Measurements from ENCODE around the gene PRKCB. TPM values are rescaled to one million over a fixed set of nuclear protein-coding genes. Genes with fewer than 3 reads are reported as not detected.
A peak's percentile ranks its signal among the peaks of the same experiment; 100 is the strongest.

The PRKCB gene
- total and polyA plus RNA-seq, 2 of the 8 experiments (the other 6 are each of a cell fraction or from before 2014, with no cell fraction given), result 7.1 to 12.1 TPM

DNA sequence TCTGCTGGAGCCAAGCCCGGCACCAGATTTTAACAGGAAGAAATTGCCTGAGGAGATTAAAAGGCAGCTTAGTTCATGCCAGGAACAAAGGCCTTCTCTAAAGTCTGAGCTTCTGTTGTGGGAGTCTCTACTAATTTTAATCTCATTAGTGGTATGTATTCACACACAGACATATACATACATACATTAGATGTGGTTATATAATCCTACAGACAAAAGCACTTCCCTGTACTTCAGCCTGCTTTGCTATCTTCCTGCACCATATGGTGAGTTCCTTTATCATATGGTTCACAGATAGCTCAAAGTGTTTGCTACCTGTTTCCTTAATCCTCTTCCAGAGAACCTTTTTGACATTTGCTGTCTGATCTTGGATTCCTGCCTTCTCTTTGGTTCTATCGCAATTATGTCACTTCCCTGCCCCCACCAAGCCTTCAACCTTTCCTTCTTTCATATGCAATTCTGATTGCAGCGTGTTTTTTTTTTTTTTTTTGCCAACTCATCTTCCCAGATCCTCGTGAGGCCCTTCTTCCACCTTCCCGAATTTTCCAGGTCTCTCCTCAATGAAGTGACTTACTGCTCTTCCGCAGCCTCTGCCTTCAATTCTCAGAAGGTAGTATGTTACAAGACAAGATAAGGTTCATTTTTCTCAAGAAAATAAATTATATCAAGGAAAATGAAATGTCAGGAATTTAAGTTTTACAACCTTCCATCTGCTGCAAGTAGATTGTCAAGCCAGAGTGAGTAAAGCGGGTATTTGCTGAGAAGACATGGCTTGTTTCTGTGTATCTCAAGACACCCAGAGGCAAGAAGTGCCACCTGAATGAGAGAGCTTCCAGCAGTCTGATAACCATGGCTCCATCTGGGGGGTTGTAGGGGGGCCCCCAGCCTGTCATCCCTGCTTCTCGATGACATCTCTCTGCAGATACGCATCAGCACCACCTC is 300.1 kb downstream of the PRKCB start:
- no peak for DNase-seq (ENCODE audit: low read depth in 1 of 2, low spot score in 2 of 2)
- 62% methylated on average over 9 of the region's 9 CpGs; no CpG with 5 or more reads in 1 of the 2 experiments for WGBS, 2 experiments (ENCODE audit: extremely low coverage in 1 of 2, insufficient coverage in 1 of 2, insufficient read length in 1 of 2, insufficient replicate concordance in 2 of 2, low coverage in 1 of 2, low lambda C conversion rate in 2 of 2, missing lambda C conversion rate in 1 of 2)
- no peak for TF ChIP-seq BRCA1 (IDR thresholded peaks at IDR 0.05; ENCODE audit: low read depth, low read length)
- no peak for TF ChIP-seq SIN3A (conservative IDR thresholded peaks at IDR 0.05 in 1 of 2, IDR thresholded peaks at IDR 0.05 in 1 of 2; ENCODE audit: low read depth in 1 of 2, low read length in 2 of 2)
- no peak for TF ChIP-seq SAP30 (IDR thresholded peaks at IDR 0.05; ENCODE audit: insufficient read depth, insufficient replicate concordance, low read length)
- TF ChIP-seq POLR2A (IDR thresholded peaks at IDR 0.05; ENCODE audit: control extremely low read depth in 1 of 2, low read depth in 2 of 2, low read length in 2 of 2), result no peak
- TF ChIP-seq YY1 (IDR thresholded peaks at IDR 0.05; ENCODE audit: low read depth, low read length), result no peak
- TF ChIP-seq, protein P1, sequence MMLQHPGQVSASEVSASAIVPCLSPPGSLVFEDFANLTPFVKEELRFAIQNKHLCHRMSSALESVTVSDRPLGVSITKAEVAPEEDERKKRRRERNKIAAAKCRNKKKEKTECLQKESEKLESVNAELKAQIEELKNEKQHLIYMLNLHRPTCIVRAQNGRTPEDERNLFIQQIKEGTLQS (IDR thresholded peaks at IDR 0.05; ENCODE audit: insufficient read depth, low read depth, low read length), result no peak
- TF ChIP-seq RBBP5 (IDR thresholded peaks at IDR 0.05; ENCODE audit: borderline replicate concordance, low read depth, low read length), result no peak
- TF ChIP-seq ASH2L (IDR thresholded peaks at IDR 0.05; ENCODE audit: low read length), result peak; percentile 57
- no peak for TF ChIP-seq KDM1A (IDR thresholded peaks at IDR 0.05; ENCODE audit: borderline replicate concordance, low read length)
- no peak for TF ChIP-seq CEBPB (IDR thresholded peaks at IDR 0.05; ENCODE audit: low read depth, low read length)
- 0 out of 2 replicates have a peak, but pooled peaks have one; percentile 33 for TF ChIP-seq JUND (IDR thresholded peaks at IDR 0.05; ENCODE audit: low read length)

More for the DNA sequence above, 300.1 kb downstream of the PRKCB start:
- H3K18ac ChIP-seq (ENCODE audit: extremely low read depth, low read length), result peak overlapping the region; percentile 71; the same call in 1 of the 2 replicates
- H3K23me2 ChIP-seq (ENCODE audit: low read depth, low read length), result no peaks in the 10 kb centered on the region; the same call in 1 of the 2 replicates
- no peaks in the 10 kb centered on the region; a peak in 1 of 8 replicates for H3K36me3 ChIP-seq (ENCODE audit: control insufficient read depth in 2 of 4, insufficient read depth in 4 of 4, low read length in 3 of 4)
- H3K27ac ChIP-seq (ENCODE audit: low read depth, low read length), result 0 out of 2 replicates have a peak overlapping the region, but pooled peaks have one; percentile 19
- peak overlapping the region; percentile 55; the same call in 1 of the 2 replicates for H2BK5ac ChIP-seq (ENCODE audit: low read depth, low read length)
- H3K23ac ChIP-seq (ENCODE audit: insufficient read length), result no peak overlapping the region
- H3K4me3 ChIP-seq (ENCODE audit: extremely low read depth in 1 of 4, insufficient read depth in 2 of 4, low read depth in 3 of 4, low read length in 4 of 4), result peak overlapping the region in 1 of 4 experiments; percentile 25; a peak in 1 of 8 replicates
- no peak overlapping the region for H3K9ac ChIP-seq (replicated peaks in 1 of 4; ENCODE audit: extremely low read depth in 1 of 4, low read depth in 3 of 4, low read length in 3 of 4)
- no peak overlapping the region for H3K14ac ChIP-seq (ENCODE audit: insufficient read length)
- no peak overlapping the region for H3K56ac ChIP-seq (replicated peaks; ENCODE audit: insufficient read length, low read depth, low read length)
- no peak overlapping the region for H4K5ac ChIP-seq (ENCODE audit: insufficient read length, low read depth, low read length)
- no peak overlapping the region for H3K4ac ChIP-seq (replicated peaks; ENCODE audit: insufficient read length, low read depth, low read length)
- H2BK20ac ChIP-seq (ENCODE audit: low read length), result 0 out of 2 replicates have a peak overlapping the region, but pooled peaks have one; percentile 8
- peak overlapping the region; percentile 69 for H4K91ac ChIP-seq (replicated peaks; ENCODE audit: insufficient read length, low read length)
- no peak for FAIRE-seq
- H3K79me2 ChIP-seq (ENCODE audit: control insufficient read depth in 1 of 2, insufficient read depth in 2 of 2, low read length in 2 of 2), result no peaks in the 10 kb centered on the region
- POLR2A ChIA-PET (ENCODE audit: partially characterized antibody), result no interaction called here
- H3K27me3 ChIP-seq (replicated peaks in 1 of 4; ENCODE audit: control insufficient read depth in 3 of 4, extremely low read depth in 1 of 4, insufficient read depth in 3 of 4, low read length in 3 of 4), result no peaks in the 10 kb centered on the region
- H3K9me3 ChIP-seq (ENCODE audit: insufficient read depth in 2 of 2, low read depth in 1 of 2, low read length in 1 of 2), result peaks cover 7 to 9% of the 10 kb centered on the region in 2 experiments; a peak in 3 of 4 replicates
- peaks cover 7 to 27% (median 25%) of the 10 kb centered on the region in 4 experiments; a peak in 6 of 7 replicates for H3K4me1 ChIP-seq (replicated peaks in 1 of 4; ENCODE audit: control insufficient read depth in 3 of 4, insufficient read depth in 4 of 4, low read length in 3 of 4)
- CTCF ChIA-PET (ENCODE audit: partially characterized antibody), result interaction anchor here (0.6 to 1.0 kb wide), 4 partner anchors 8 to 703 kb away, joined by 3 read pairs; no protein-coding TSS in a partner anchor
- H2BK12ac ChIP-seq (ENCODE audit: low read depth, low read length), result peak overlapping the region; percentile 64
- no peak overlapping the region for H2BK15ac ChIP-seq (ENCODE audit: low read length)
- H2AK5ac ChIP-seq (ENCODE audit: low read depth, low read length), result no peak overlapping the region
- H2AFZ ChIP-seq (ENCODE audit: low read length), result no peak overlapping the region
- no peak overlapping the region for H4K8ac ChIP-seq (ENCODE audit: extremely low read depth, insufficient read depth, low read length)
- H3K79me1 ChIP-seq (ENCODE audit: low read depth, low read length), result no peaks in the 10 kb centered on the region
- H2BK120ac ChIP-seq (replicated peaks; ENCODE audit: low read depth, low read length), result peak overlapping the region; percentile 8
- peak overlapping the region; percentile 21 to 41; a peak in 3 of 4 replicates for H3K4me2 ChIP-seq (ENCODE audit: insufficient read depth in 1 of 2, low read depth in 2 of 2, low read length in 2 of 2)
- H4K20me1 ChIP-seq (replicated peaks in 1 of 2; ENCODE audit: control insufficient read depth in 1 of 2, insufficient read depth in 2 of 2, low read length in 2 of 2), result no peaks in the 10 kb centered on the region
